MM.1S (cell line): ENCODE data around the gene MISP3.

Source experiments
- DNase-seq: peaks from one replicate; pipeline ENCODE4 v3.0.0-alpha.2; 2015
- H2AFZ ChIP-seq: fragments of 300-600 bp; sonication (generic); 2 replicates; pipeline ENCODE4 v1.6.0; 2016; ENCODE audit warnings: antibody characterized with exemption, low read length
- H3F3A ChIP-seq: fragments of 300-600 bp; sonication (generic); 2 replicates; pipeline ENCODE4 v1.6.1; 2016; ENCODE audit warnings: mild to moderate bottlenecking, antibody characterized with exemption, low read length, moderate library complexity, mixed read lengths; ENCODE audit not compliant: insufficient read depth
- H3K27ac ChIP-seq: fragments of 300-600 bp; sonication (generic); 2 replicates; pipeline ENCODE4 v1.5.1; 2016; ENCODE audit warnings: mild to moderate bottlenecking, low read length
- H3K27me3 ChIP-seq: fragments of 300-600 bp; sonication (generic); replicated peaks from 2 replicates; pipeline ENCODE4 v1.6.0; 2016; ENCODE audit warnings: low read length; ENCODE audit not compliant: insufficient read depth
- H3K36me3 ChIP-seq: fragments of 300-600 bp; sonication (generic); replicated peaks from 2 replicates; pipeline ENCODE4 v1.6.1; 2016; ENCODE audit warnings: mild to moderate bottlenecking, low read length, mixed read lengths; ENCODE audit not compliant: insufficient read depth
- H3K4me1 ChIP-seq: fragments of 300-600 bp; sonication (generic); 2 replicates; pipeline ENCODE4 v1.6.1; 2016; ENCODE audit warnings: low read length, mixed read lengths
- H3K4me2 ChIP-seq: fragments of 300-600 bp; sonication (generic); 2 replicates; pipeline ENCODE4 v1.6.0; 2016; ENCODE audit warnings: low read depth, low read length
- H3K4me3 ChIP-seq: fragments of 300-600 bp; sonication (generic); 2 replicates; pipeline ENCODE4 v1.5.1; 2016; ENCODE audit warnings: low read length, mixed read lengths
- H3K79me2 ChIP-seq: fragments of 300-600 bp; sonication (generic); 2 replicates; pipeline ENCODE4 v1.6.1; 2016; ENCODE audit warnings: mixed run types, low read length, mixed read lengths
- H3K9ac ChIP-seq: fragments of 300-600 bp; sonication (generic); 2 replicates; pipeline ENCODE4 v1.6.1; 2016; ENCODE audit warnings: low read length, mixed read lengths
- H3K9me2 ChIP-seq: fragments of 300-600 bp; sonication (generic); replicated peaks from 2 replicates; pipeline ENCODE4 v1.6.1; 2016; ENCODE audit warnings: mild to moderate bottlenecking, low read length, mixed read lengths; ENCODE audit not compliant: insufficient read depth
- H3K9me3 ChIP-seq: fragments of 300-600 bp; sonication (generic); replicated peaks from 2 replicates; pipeline ENCODE4 v1.6.1; 2016; ENCODE audit warnings: mild to moderate bottlenecking, low read length, mixed read lengths; ENCODE audit not compliant: insufficient read depth
- H4K20me1 ChIP-seq: fragments of 300-600 bp; sonication (generic); 2 replicates; pipeline ENCODE4 v1.6.1; 2016; ENCODE audit warnings: mild to moderate bottlenecking, low read length, moderate library complexity, mixed read lengths; ENCODE audit not compliant: insufficient read depth
- CTCF ChIP-seq: fragments of 300-600 bp; sonication (generic); IDR thresholded peaks from 2 replicates; pipeline ENCODE4 v1.5.1; 2016; ENCODE audit warnings: antibody characterized with exemption, low read length, mixed read lengths
- EZH2 ChIP-seq: fragments of 300-600 bp; sonication (generic); optimal IDR thresholded peaks from 2 replicates; pipeline ENCODE3; 2017; ENCODE audit warnings: low read depth, mild to moderate bottlenecking, antibody characterized with exemption, low read length, mixed read lengths
- EZH2phosphoT487 ChIP-seq: fragments of 300-600 bp; sonication (generic); IDR thresholded peaks from 2 replicates; pipeline ENCODE4 v1.6.1; 2018; ENCODE audit warnings: antibody characterized with exemption, low read length

The MISP3 gene

GRCh38 chr19:14078411-14078810 is 5.8 kb downstream of the MISP3 start:
- H3K4me1 ChIP-seq: peaks cover 9% of the 10 kb centered on the region
- no peak overlapping the region for H3K9ac ChIP-seq
- no peak overlapping the region for H3K4me2 ChIP-seq
- H3F3A ChIP-seq: peaks cover 12% of the 10 kb centered on the region
- TF ChIP-seq EZH2phosphoT487 (no peak), CTCF (no peak), EZH2 (no peak)
- H3K4me3 ChIP-seq: no peak overlapping the region
- H3K9me2 ChIP-seq: no peaks in the 10 kb centered on the region
- H3K79me2 ChIP-seq: peaks cover 7% of the 10 kb centered on the region; the same call in 1 of the 2 replicates
- H3K9me3 ChIP-seq: no peaks in the 10 kb centered on the region
- no peak for DNase-seq
- H2AFZ ChIP-seq: no peak overlapping the region
- no peaks in the 10 kb centered on the region for H3K27me3 ChIP-seq
- no peak overlapping the region for H3K27ac ChIP-seq
- no peaks in the 10 kb centered on the region for H3K36me3 ChIP-seq
- H4K20me1 ChIP-seq: no peaks in the 10 kb centered on the region

GRCh38 chr19:14080887-14081796 is 8.6 kb downstream of the MISP3 start:
- TF ChIP-seq CTCF: no peak
- no peak for TF ChIP-seq EZH2
- TF ChIP-seq EZH2phosphoT487: no peak
- H3K4me1 ChIP-seq: peaks cover 6% of the 10 kb centered on the region
- H3K9me2 ChIP-seq: no peaks in the 10 kb centered on the region
- no peaks in the 10 kb centered on the region; the same call in 1 of the 2 replicates for H3K79me2 ChIP-seq
- peak overlapping the region; percentile 98 for H3K4me2 ChIP-seq
- H3K27me3 ChIP-seq: no peaks in the 10 kb centered on the region
- peak overlapping the region; percentile 80 for H3K4me3 ChIP-seq
- H3K36me3 ChIP-seq: no peaks in the 10 kb centered on the region
- peak overlapping the region; percentile 56; the same call in 1 of the 2 replicates for H3K27ac ChIP-seq
- peak overlapping the region; percentile 85 for H3K9ac ChIP-seq
- DNase-seq: peak; percentile 100
- peaks cover 5% of the 10 kb centered on the region for H3F3A ChIP-seq
- H3K9me3 ChIP-seq: no peaks in the 10 kb centered on the region
- H2AFZ ChIP-seq: peak overlapping the region; percentile 88
- no peaks in the 10 kb centered on the region for H4K20me1 ChIP-seq

- TF ChIP-seq CTCF (no peak), EZH2phosphoT487 (no peak), EZH2 (no peak)
- H3K9ac ChIP-seq: peak overlapping the region; percentile 85
- H3K27me3 ChIP-seq: no peaks in the 10 kb centered on the region
- no peaks in the 10 kb centered on the region for H4K20me1 ChIP-seq
- peaks cover 6% of the 10 kb centered on the region for H3K4me1 ChIP-seq
- peaks cover 5% of the 10 kb centered on the region for H3F3A ChIP-seq
- no peaks in the 10 kb centered on the region for H3K36me3 ChIP-seq
- H3K4me2 ChIP-seq: peak overlapping the region; percentile 98
- no peak for DNase-seq
- peak overlapping the region; percentile 74 for H2AFZ ChIP-seq
- no peaks in the 10 kb centered on the region; the same call in 1 of the 2 replicates for H3K79me2 ChIP-seq
- no peaks in the 10 kb centered on the region for H3K9me3 ChIP-seq
- peak overlapping the region; percentile 80 for H3K4me3 ChIP-seq
- H3K27ac ChIP-seq: peak overlapping the region; percentile 23; the same call in 1 of the 2 replicates
- H3K9me2 ChIP-seq: no peaks in the 10 kb centered on the region
These were observed 9.4 kb downstream of the MISP3 start for GRCh38 chr19:14081797-14082674.
